GM12872 (cell line): ENCODE results near the gene TM7SF3.
A peak's percentile ranks its signal among the peaks of the same experiment; 100 is the strongest.

Source experiments
- TF ChIP-seq, protein P1 (sequence below): IDR thresholded peaks from 3 replicates; pipeline ENCODE4 v1.5.1; 2011; ENCODE audit warnings: low read depth, mild to moderate bottlenecking, low read length, moderate library complexity; ENCODE audit not compliant: insufficient read depth

The TM7SF3 gene

GRCh38 chr12:27024291-27024690 lies 10.1 kb upstream of the TM7SF3 start:
- TF ChIP-seq, protein P1, sequence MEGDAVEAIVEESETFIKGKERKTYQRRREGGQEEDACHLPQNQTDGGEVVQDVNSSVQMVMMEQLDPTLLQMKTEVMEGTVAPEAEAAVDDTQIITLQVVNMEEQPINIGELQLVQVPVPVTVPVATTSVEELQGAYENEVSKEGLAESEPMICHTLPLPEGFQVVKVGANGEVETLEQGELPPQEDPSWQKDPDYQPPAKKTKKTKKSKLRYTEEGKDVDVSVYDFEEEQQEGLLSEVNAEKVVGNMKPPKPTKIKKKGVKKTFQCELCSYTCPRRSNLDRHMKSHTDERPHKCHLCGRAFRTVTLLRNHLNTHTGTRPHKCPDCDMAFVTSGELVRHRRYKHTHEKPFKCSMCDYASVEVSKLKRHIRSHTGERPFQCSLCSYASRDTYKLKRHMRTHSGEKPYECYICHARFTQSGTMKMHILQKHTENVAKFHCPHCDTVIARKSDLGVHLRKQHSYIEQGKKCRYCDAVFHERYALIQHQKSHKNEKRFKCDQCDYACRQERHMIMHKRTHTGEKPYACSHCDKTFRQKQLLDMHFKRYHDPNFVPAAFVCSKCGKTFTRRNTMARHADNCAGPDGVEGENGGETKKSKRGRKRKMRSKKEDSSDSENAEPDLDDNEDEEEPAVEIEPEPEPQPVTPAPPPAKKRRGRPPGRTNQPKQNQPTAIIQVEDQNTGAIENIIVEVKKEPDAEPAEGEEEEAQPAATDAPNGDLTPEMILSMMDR = no peak

DNA sequence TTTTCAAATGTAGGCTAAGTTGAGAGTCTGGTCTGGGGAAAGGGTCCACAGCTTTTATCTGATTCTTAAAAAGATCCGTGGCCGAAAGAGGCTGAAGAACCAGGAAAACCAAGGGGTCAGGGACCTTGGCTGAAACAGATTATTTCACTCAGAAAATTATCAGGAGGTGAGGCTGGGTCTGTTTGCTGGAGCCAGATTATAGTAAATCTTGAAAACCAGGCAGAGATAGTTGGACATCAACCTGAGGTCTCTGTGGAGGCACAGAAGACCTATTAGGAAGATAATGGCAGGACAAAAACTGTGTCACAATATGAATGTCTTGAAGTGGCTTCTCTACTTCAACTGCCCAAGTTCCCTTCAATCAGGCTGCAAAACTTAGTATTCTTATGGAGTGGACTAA lies 6.6 kb upstream of the TM7SF3 start:
- TF ChIP-seq, protein P1 = no peak

DNA sequence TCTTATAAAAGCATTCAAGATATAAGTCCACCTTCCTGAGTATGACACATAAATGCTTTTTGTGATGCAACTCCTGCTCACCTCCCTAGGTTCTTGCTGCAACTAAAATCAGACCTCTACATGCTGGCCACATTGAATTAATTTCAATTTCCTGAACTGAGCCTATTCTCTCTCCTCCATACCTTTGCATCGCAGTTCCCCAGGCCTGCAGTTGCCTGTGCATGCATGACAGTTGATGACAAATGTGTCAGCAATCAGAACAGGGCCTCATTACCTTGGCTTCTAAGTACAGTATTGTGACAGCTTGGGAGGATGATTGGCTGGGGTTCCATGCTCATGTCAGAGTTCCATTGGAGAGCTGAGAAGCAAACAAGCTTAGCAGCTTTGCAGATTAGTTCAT lies 3.9 kb upstream of the TM7SF3 start:
- TF ChIP-seq, protein P1 = no peak

DNA sequence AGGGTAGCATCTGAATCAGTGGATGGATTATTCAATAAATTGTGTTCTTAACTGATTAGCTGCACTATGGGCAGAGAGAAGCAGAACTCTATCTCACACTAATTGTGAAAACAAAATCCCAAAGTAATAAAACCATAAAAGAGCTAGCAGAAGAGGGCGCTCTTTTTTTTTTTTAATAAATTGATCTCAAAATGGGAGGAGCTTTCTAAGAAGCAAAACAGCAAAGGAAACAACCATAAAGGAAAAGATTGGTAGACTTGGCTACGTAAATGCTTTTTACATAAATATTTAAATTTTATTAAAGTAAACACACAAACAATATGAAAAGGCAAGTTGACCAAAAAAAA lies 1.5 kb upstream of the TM7SF3 start:
- TF ChIP-seq, protein P1 = peak; percentile 37; the same call in 1 of the 3 replicates

DNA sequence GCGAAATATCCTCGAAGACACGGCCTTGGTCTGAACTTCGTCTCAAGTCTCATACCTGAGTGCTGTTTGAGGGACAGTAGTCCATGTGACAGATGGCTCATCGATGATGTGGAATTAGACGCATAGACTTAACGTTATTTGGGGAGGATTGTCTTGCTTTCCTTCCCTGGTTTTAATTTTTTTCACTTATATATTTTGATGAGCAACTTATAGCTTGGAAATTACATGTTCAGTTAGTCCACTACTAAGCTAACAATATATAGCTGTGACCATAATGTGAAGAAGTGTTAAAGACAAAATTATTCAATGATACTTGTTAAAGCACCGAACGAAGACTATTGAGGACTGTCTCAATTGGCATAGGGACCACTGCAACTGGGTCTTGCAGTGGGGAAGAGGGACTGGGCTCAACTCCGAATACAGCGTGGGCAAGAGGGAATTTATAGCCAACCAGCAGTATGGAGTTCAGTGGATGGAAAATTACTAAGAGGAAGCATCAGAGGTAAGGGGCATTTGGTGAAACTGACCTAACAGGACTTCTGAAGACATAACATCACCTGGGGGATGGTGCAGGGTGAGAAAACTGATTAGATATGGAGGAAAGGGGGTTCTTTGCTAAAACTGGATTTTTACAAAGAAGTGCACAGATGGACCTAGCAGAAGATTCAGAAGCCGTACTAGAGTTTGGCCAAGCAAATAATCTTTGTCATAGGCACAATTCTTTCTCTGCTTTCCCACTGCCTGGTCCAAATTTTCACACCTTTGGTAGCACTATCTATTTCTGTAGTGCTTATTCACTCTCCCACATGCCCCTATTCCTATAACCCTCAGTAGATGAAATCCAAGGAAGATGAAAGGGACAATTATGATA lies 910 bp upstream of the TM7SF3 start:
- TF ChIP-seq, protein P1 = no peak

DNA sequence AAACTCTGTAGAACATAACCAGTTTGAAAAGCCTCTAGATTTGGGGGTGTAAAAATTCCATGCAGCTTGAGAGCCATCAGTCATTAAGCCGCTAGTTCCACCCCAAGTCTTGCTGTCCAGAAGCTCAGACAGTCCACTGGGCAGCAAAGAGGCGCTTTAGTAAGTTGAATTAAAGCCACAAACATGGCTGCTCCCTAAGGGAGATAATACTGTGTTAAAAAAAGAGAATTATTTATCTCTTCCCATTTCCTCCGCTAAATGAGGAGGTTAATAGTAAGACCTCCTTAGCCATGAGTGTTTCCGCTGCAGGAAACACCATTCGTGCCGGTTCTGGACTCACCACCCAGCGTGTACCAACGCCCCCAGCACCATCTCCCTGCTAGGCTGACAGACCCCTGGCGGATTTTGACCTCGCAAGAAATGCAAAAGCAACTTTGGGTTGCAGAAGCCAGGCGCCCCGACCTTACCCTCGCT lies 536 bp downstream of the TM7SF3 start:
- TF ChIP-seq, protein P1 = no peak

DNA sequence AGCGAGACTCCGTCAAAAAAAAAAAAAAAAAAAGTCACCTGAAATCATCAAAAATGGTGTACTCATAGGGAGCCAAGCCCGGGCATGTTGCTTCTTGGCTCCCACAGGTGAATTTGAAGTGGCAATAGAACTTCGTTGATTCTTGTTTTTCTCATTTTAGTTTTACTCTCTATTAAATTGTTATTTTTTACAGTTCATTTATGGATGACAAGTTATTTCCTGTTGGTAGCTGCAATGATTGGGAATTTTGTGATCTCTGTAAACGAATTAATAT lies 1.3 kb downstream of the TM7SF3 start:
- TF ChIP-seq, protein P1 = no peak
